SU-DHL-6 (cell line): ENCODE data around the gene SH2D1B.
"Not testable (repeated sequence)": the region's sequence is repeated elsewhere in the genome, so short reads cannot be mapped to it uniquely, and the experiment has no call there.

ENCODE experiments used
- H2AFZ ChIP-seq: fragments of 200-600 bp; sonication (generic); 2 replicates; pipeline ENCODE4 v1.6.1; 2014; ENCODE audit warnings: low read depth, mild to moderate bottlenecking, moderate library complexity, mixed read lengths, antibody characterized with exemption, low read length; ENCODE audit not compliant: severe bottlenecking
- H3F3A ChIP-seq: fragments of 200-600 bp; shearing (Covaris generic); 2 replicates; pipeline ENCODE4 v1.6.0; 2016; ENCODE audit warnings: antibody characterized with exemption, mild to moderate bottlenecking; ENCODE audit not compliant: insufficient read depth
- H3K27ac ChIP-seq: fragments of 200-600 bp; sonication (generic); 2 replicates; pipeline ENCODE4 v1.5.1; 2016; ENCODE audit warnings: low read depth, mild to moderate bottlenecking, low read length, moderate library complexity, mixed read lengths
- H3K27me3 ChIP-seq: fragments of 200-600 bp; sonication (generic), shearing (Covaris generic); 2 replicates; pipeline ENCODE4 v1.6.0; 2014; ENCODE audit warnings: mild to moderate bottlenecking, low read length
- H3K36me3 ChIP-seq: fragments of 200-600 bp; sonication (generic); 2 replicates; pipeline ENCODE4 v1.6.1; 2014; ENCODE audit warnings: mild to moderate bottlenecking, low read length, mixed read lengths
- H3K4me2 ChIP-seq: fragments of 300-600, 200-600 bp; shearing (Covaris generic), sonication (generic); 2 replicates; pipeline ENCODE4 v1.6.0; 2014; ENCODE audit warnings: low read length, low read depth, mild to moderate bottlenecking; ENCODE audit not compliant: poor library complexity, severe bottlenecking
- H3K4me3 ChIP-seq: fragments of 200-600 bp; sonication (generic); 2 replicates; pipeline ENCODE4 v1.5.1; 2014; ENCODE audit warnings: antibody characterized with exemption, low read length, mild to moderate bottlenecking, mixed read lengths; ENCODE audit not compliant: insufficient read depth, poor library complexity, severe bottlenecking
- H3K79me2 ChIP-seq: fragments of 200-600 bp; sonication (generic); 2 replicates; pipeline ENCODE4 v1.6.1; 2014; ENCODE audit warnings: mild to moderate bottlenecking, low read length, moderate library complexity; ENCODE audit not compliant: insufficient read depth
- H3K9ac ChIP-seq: fragments of 200-600 bp; sonication (generic); 2 replicates; pipeline ENCODE4 v1.7.0; 2014; ENCODE audit warnings: mild to moderate bottlenecking, low read length
- H3K9me2 ChIP-seq: fragments of 200-600 bp; sonication (generic); replicated peaks from 2 replicates; pipeline ENCODE4 v1.6.1; 2014; ENCODE audit warnings: low read length; ENCODE audit not compliant: insufficient read depth
- H3K9me3 ChIP-seq: fragments of 200-600 bp; sonication (generic); 2 replicates; pipeline ENCODE4 v1.6.1; 2014; ENCODE audit warnings: low read length, mixed read lengths; ENCODE audit not compliant: insufficient read depth
- H4K20me1 ChIP-seq: fragments of 200-600 bp; sonication (generic); 2 replicates; pipeline ENCODE4 v1.6.1; 2014; ENCODE audit warnings: low read depth, mild to moderate bottlenecking, antibody characterized with exemption, low read length, moderate library complexity, mixed read lengths
- CTCF ChIP-seq: fragments of 200-600 bp; sonication (generic); IDR thresholded peaks from one replicate; pipeline ENCODE4 v1.5.1; 2017; ENCODE audit warnings: antibody characterized with exemption, mild to moderate bottlenecking, low read length, moderate library complexity; ENCODE audit not compliant: insufficient read depth, poor library complexity, severe bottlenecking
- EZH2phosphoT487 ChIP-seq: fragments of 200-600 bp; sonication (generic), shearing (Covaris generic); conservative IDR thresholded peaks from 2 replicates; pipeline ENCODE4 v1.6.1; 2018; ENCODE audit warnings: mild to moderate bottlenecking, antibody characterized with exemption, low read length, moderate library complexity, mixed read lengths

Gene SH2D1B

GRCh38 chr1:162446946-162447345 is 35.0 kb upstream of the SH2D1B start:
- Histone ChIP-seq H2AFZ (no peak overlapping the region), H3K36me3 (no peaks in the 10 kb centered on the region), H3K79me2 (no peaks in the 10 kb centered on the region), H3K9me3 (no peaks in the 10 kb centered on the region), H3F3A (no peaks in the 10 kb centered on the region), H3K27ac (no peak overlapping the region), H4K20me1 (no peaks in the 10 kb centered on the region), H3K27me3 (no peaks in the 10 kb centered on the region), H3K9ac (no peak overlapping the region), H3K4me2 (no peak overlapping the region), H3K4me3 (no peak overlapping the region), H3K9me2 (no peaks in the 10 kb centered on the region)
- TF ChIP-seq CTCF (no peak), EZH2phosphoT487 (no peak)

- no peaks in the 10 kb centered on the region for H3K36me3 ChIP-seq
- H2AFZ ChIP-seq, result no peak overlapping the region
Measured at GRCh38 chr1:162444903-162445302, 33.0 kb upstream of the SH2D1B start.

GRCh38 chr1:162432977-162433713 is 21.2 kb upstream of the SH2D1B start:
- H2AFZ ChIP-seq, H3K9me3 ChIP-seq, H3F3A ChIP-seq, H3K4me2 ChIP-seq, H3K9me2 ChIP-seq, H3K27me3 ChIP-seq, H3K79me2 ChIP-seq, H3K9ac ChIP-seq, H4K20me1 ChIP-seq, H3K27ac ChIP-seq, H3K4me3 ChIP-seq, H3K36me3 ChIP-seq: not testable (repeated sequence)

More at GRCh38 chr1:162444903-162445302, 33.0 kb upstream of the SH2D1B start:
- H3K27me3 ChIP-seq, result no peaks in the 10 kb centered on the region
- no peak overlapping the region for H3K9ac ChIP-seq
- no peaks in the 10 kb centered on the region for H3K79me2 ChIP-seq
- H3F3A ChIP-seq, result no peaks in the 10 kb centered on the region
- H3K4me3 ChIP-seq, result no peak overlapping the region
- no peaks in the 10 kb centered on the region for H3K9me3 ChIP-seq
- no peak overlapping the region for H3K27ac ChIP-seq
- no peak for TF ChIP-seq CTCF
- no peak for TF ChIP-seq EZH2phosphoT487
- H3K9me2 ChIP-seq, result no peaks in the 10 kb centered on the region
- no peak overlapping the region for H3K4me2 ChIP-seq
- H4K20me1 ChIP-seq, result no peaks in the 10 kb centered on the region

DNA sequence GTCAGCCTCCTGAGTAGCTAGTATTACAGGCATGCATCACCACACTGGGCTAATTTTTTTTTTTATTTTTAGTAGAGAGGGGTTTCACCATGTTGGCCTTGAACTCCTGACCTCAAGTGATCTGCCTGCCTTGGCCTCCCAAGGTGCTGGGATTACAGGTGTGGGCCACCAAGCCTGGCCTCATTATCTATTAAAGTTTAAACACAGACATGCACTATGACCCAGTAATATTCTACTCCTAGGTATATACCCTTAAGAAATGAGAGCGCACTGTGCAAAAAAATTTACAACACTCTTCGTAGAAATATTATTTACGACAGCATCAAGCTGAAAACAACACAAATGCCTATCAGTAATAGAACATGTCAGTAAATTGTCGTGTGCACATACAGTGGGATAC is 18.6 kb upstream of the SH2D1B start:
- Histone ChIP-seq H3K27ac (no peak overlapping the region), H3K27me3 (no peaks in the 10 kb centered on the region), H3K4me2 (no peak overlapping the region), H3K9me2 (no peaks in the 10 kb centered on the region), H3K4me3 (no peak overlapping the region), H2AFZ (no peak overlapping the region), H3F3A (no peaks in the 10 kb centered on the region), H3K9me3 (no peaks in the 10 kb centered on the region), H3K79me2 (no peaks in the 10 kb centered on the region), H3K36me3 (no peaks in the 10 kb centered on the region), H4K20me1 (no peaks in the 10 kb centered on the region), H3K9ac (no peak overlapping the region)
- no peak for TF ChIP-seq CTCF
- TF ChIP-seq EZH2phosphoT487, result no peak
